NB4 (cell line): ENCODE results near the gene EDDM3A.

Source experiments
- MYC ChIP-seq: IDR thresholded peaks from 2 replicates; pipeline ENCODE4 v1.6.1; 2011; ENCODE audit warnings: low read depth, low read length
- POLR2A ChIP-seq: IDR thresholded peaks from 2 replicates; pipeline ENCODE4 v1.6.1; 2011; ENCODE audit warnings: mild to moderate bottlenecking; ENCODE audit not compliant: insufficient read length; ENCODE audit errors: extremely low read depth
- TF ChIP-seq, protein P1 (sequence below): IDR thresholded peaks from one replicate; pipeline ENCODE4 v1.5.1; 2012; ENCODE audit warnings: low read depth, low read length
- TF ChIP-seq, protein P2 (sequence below): IDR thresholded peaks from 2 replicates; pipeline ENCODE4 v1.6.1; 2011; ENCODE audit warnings: low read depth, low read length

DNA sequence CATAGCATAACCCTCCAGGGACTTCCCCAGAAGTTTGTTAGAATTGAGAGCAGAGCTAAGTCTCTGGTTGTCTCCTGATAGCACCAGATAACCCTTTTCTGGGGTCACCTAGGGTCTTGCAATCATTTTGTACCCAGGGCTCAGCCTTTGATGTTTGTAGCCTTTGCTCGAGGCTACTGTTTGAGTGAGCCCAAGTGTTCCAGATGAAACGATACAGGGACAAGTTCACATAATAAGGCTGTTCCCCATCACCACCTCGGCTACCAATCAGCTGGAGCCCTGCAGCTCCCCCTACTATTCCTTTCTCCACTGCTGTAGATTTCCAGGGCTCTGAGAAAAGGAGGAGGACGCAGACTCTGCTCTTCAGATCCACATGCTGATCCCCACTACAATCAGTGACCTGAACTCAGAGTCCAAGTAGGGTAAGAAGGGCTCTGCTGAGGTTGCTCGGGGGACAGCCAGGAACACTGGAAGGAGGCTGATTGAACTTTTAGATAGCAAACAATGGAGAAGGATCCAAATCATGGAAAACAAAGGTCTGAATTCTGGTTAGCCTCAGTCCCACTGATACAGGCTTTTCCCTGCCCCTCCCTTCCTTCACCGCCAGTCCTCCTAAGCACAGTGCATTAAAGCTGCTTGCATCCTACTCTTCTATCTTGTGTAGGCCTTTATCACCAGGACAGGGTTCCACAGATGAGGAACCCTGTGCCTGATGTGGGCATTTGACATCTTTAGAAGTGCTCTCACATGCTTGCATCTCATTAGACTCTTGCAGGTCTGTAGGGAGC, at the start of gene EDDM3A:
- TF ChIP-seq POLR2A = no peak
- TF ChIP-seq, protein P1, sequence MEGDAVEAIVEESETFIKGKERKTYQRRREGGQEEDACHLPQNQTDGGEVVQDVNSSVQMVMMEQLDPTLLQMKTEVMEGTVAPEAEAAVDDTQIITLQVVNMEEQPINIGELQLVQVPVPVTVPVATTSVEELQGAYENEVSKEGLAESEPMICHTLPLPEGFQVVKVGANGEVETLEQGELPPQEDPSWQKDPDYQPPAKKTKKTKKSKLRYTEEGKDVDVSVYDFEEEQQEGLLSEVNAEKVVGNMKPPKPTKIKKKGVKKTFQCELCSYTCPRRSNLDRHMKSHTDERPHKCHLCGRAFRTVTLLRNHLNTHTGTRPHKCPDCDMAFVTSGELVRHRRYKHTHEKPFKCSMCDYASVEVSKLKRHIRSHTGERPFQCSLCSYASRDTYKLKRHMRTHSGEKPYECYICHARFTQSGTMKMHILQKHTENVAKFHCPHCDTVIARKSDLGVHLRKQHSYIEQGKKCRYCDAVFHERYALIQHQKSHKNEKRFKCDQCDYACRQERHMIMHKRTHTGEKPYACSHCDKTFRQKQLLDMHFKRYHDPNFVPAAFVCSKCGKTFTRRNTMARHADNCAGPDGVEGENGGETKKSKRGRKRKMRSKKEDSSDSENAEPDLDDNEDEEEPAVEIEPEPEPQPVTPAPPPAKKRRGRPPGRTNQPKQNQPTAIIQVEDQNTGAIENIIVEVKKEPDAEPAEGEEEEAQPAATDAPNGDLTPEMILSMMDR = no peak
- TF ChIP-seq MYC = no peak
- TF ChIP-seq, protein P2, sequence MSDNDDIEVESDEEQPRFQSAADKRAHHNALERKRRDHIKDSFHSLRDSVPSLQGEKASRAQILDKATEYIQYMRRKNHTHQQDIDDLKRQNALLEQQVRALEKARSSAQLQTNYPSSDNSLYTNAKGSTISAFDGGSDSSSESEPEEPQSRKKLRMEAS = no peak
